ENCODE data around the gene OR4L1. TPM values are rescaled to one million over a fixed set of nuclear protein-coding genes. Genes with fewer than 3 reads are reported as not detected.

Gene OR4L1
- total RNA-seq, 2 donors from 2014 or later = not detected

- ATAC-seq (no peak), DNase-seq (no peak)
- 62 to 66% methylated on average over 3 of the region's 3 CpGs for WGBS, 2 donors
- Histone ChIP-seq H3K27me3 (no peaks in the 10 kb centered on the region), H3K9me3 (no peaks in the 10 kb centered on the region), H3K36me3 (replicated peaks in 1 of 2; ENCODE audit: insufficient read depth in 1 of 2, low read depth in 2 of 2) (no peaks in the 10 kb centered on the region), H3K4me1 (no peaks in the 10 kb centered on the region), H3K4me3 (no peak within 1 kb of the TSS), H3K27ac (no peak within 1 kb of the TSS)
- intact Hi-C loops (cut with DNase I) = no loop called here
- no peak for TF ChIP-seq CTCF (IDR thresholded peaks at IDR 0.05)
- TF ChIP-seq POLR2A (IDR thresholded peaks at IDR 0.05) = no peak
These were observed 50.6 kb downstream of the OR4L1 start, which contains the start of gene OR4K17 for GRCh38 chr14:20110438-20110837. TSS of gene OR4K17 (plus strand) at chr14:20110739. CDS start at chr14:20117500, 6,761 bp downstream.

Small RNA genes lying within 50 kb of the gene (small RNA-seq; reads per million reads assigned to genes)
- gene RNA5SP380 = not detected

Other genes with a start within 250 kb of the OR4L1 start
- not detected for gene OR4K2, start 184.9 kb upstream of the OR4L1 start, total RNA-seq
- not detected for gene OR4K5, start 139.4 kb upstream of the OR4L1 start, total RNA-seq
- not detected for gene OR4K1, start 129.1 kb upstream of the OR4L1 start, total RNA-seq
- gene OR4K15, start 84.5 kb upstream of the OR4L1 start, total RNA-seq = not detected
- gene OR4Q2, start 57.9 kb upstream of the OR4L1 start, total RNA-seq = not detected
- gene OR4K14, start 40.7 kb upstream of the OR4L1 start, total RNA-seq = not detected
- not detected for gene OR4K13, start 24.0 kb upstream of the OR4L1 start, total RNA-seq
- not detected for gene OR4K17, start 50.7 kb downstream of the OR4L1 start, total RNA-seq
- not detected for gene OR4N5, start 78.8 kb downstream of the OR4L1 start, total RNA-seq
- not detected for gene OR11G2, start 130.9 kb downstream of the OR4L1 start, total RNA-seq
- gene OR11H6, start 163.7 kb downstream of the OR4L1 start, total RNA-seq = not detected
- not detected for gene OR11H7, start 168.9 kb downstream of the OR4L1 start, total RNA-seq
- not detected for gene OR11H4, start 179.2 kb downstream of the OR4L1 start, total RNA-seq
- 10 to 100 TPM; 12.5 to 16.6 TPM for gene TTC5, start 245.9 kb downstream of the OR4L1 start, total RNA-seq